Measurements from ENCODE around the gene POU2F2. TPM values are rescaled to one million over a fixed set of nuclear protein-coding genes. Genes with fewer than 3 reads are reported as not detected.

Gene POU2F2
- polyA plus RNA-seq, 2 of the 4 experiments (the other 2 are of a cell fraction) = 0.16 to 0.28 TPM

- ChIA-PET CTCF (interaction anchor here (0.6 to 25.7 kb wide), 9 partner anchors 9 to 201 kb away, joined by 3 to 344 read pairs (median 9); partner anchors contain the start of genes ATP1A3, DEDD2 and RABAC1), POLR2A (interaction anchor here (0.6 kb wide), 1 partner anchor 1433 kb away, joined by 3 read pairs; no protein-coding TSS in a partner anchor)
- Histone ChIP-seq H3K27ac (no peak overlapping the region), H3K4me3 (no peak overlapping the region), H3K4me2 (no peak overlapping the region), H3K4me1 (peaks cover 5% of the 10 kb centered on the region; the same call in 1 of the 3 replicates), H3K9me3 (no peaks in the 10 kb centered on the region)
- TF ChIP-seq EP300 (IDR thresholded peaks at IDR 0.05) (no peak), TP53 (CRISPR knock-in tag; IDR thresholded peaks at IDR 0.05) (no peak), JUNB (IDR thresholded peaks at IDR 0.05) (no peak), ZNF302 (CRISPR knock-in tag; IDR thresholded peaks at IDR 0.05) (no peak), RNF2 (IDR thresholded peaks at IDR 0.05; ENCODE audit: borderline replicate concordance, low read depth) (no peak), MAX (IDR thresholded peaks at IDR 0.05) (no peak), BHLHE40 (IDR thresholded peaks at IDR 0.05; ENCODE audit: low read depth, low read length) (no peak), CTCF (IDR thresholded peaks at IDR 0.05) (no peak), ESRRA (IDR thresholded peaks at IDR 0.05; ENCODE audit: borderline replicate concordance, low read length) (no peak), POLR2AphosphoS2 (conservative IDR thresholded peaks at IDR 0.05; ENCODE audit: low read length) (no peak), GATA3 (IDR thresholded peaks at IDR 0.05; ENCODE audit: borderline replicate concordance) (no peak), NFE2L2 (conservative IDR thresholded peaks at IDR 0.05; ENCODE audit: low read length) (no peak), HES2 (IDR thresholded peaks at IDR 0.05) (no peak), POLR2A (IDR thresholded peaks at IDR 0.05; ENCODE audit: low read length) (no peak), FOSL2 (IDR thresholded peaks at IDR 0.05) (no peak), FOSL2 (CRISPR knock-in tag; IDR thresholded peaks at IDR 0.05) (no peak), MAFK (IDR thresholded peaks at IDR 0.05; ENCODE audit: partially characterized antibody) (no peak), ZSCAN20 (CRISPR knock-in tag; IDR thresholded peaks at IDR 0.05) (no peak), HOXA7 (CRISPR knock-in tag; IDR thresholded peaks at IDR 0.05) (no peak)
- TF ChIP-seq, protein P1, sequence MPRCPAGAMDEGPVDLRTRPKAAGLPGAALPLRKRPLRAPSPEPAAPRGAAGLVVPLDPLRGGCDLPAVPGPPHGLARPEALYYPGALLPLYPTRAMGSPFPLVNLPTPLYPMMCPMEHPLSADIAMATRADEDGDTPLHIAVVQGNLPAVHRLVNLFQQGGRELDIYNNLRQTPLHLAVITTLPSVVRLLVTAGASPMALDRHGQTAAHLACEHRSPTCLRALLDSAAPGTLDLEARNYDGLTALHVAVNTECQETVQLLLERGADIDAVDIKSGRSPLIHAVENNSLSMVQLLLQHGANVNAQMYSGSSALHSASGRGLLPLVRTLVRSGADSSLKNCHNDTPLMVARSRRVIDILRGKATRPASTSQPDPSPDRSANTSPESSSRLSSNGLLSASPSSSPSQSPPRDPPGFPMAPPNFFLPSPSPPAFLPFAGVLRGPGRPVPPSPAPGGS (IDR thresholded peaks at IDR 0.05) = no peak
- TF ChIP-seq, protein P2, sequence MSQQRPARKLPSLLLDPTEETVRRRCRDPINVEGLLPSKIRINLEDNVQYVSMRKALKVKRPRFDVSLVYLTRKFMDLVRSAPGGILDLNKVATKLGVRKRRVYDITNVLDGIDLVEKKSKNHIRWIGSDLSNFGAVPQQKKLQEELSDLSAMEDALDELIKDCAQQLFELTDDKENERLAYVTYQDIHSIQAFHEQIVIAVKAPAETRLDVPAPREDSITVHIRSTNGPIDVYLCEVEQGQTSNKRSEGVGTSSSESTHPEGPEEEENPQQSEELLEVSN (IDR thresholded peaks at IDR 0.05; ENCODE audit: borderline replicate concordance, low read depth) = no peak
- 57% methylated on average over 5 of the region's 5 CpGs for WGBS (ENCODE audit: missing lambda C conversion rate)
- no peak for DNase-seq (ENCODE audit: low read depth in 1 of 2, low spot score in 1 of 2)
- no peak for FAIRE-seq
- no peak for ATAC-seq
Measured at GRCh38 chr19:42037649-42038048, 94.6 kb downstream of the POU2F2 start.

Small RNA genes lying within 50 kb of the gene (small RNA-seq; reads per million reads assigned to genes)
- 0 reads per million in 6 experiments for gene MIR4323

Other genes with a start within 250 kb of the POU2F2 start
- 34.5 and 38.0 TPM in 2 replicates for gene ARHGEF1, start 249.3 kb downstream of the POU2F2 start, polyA plus RNA-seq (2011; rRNA removed)
- gene ARHGEF1, start 249.3 kb downstream of the POU2F2 start, polyA plus RNA-seq (2017; fragmentation: RNase III; extraction: RNeasy Plus Mini Kit Qiagen cat#74134 plus additional on column Dnase treatment) = 71.5 to 92.9 TPM (median 84.2 TPM) in 3 replicates
- gene ERFL, start 204.0 kb downstream of the POU2F2 start, polyA plus RNA-seq (2011; rRNA removed) = 0.19 and 0.21 TPM in 2 replicates
- gene ERFL, start 204.0 kb downstream of the POU2F2 start, polyA plus RNA-seq (2017; fragmentation: RNase III; extraction: RNeasy Plus Mini Kit Qiagen cat#74134 plus additional on column Dnase treatment) = 0.10 to 0.20 TPM (median 0.15 TPM) in 3 replicates
- 117 and 137 TPM in 2 replicates for gene RABAC1, start 173.1 kb downstream of the POU2F2 start, polyA plus RNA-seq (2011; rRNA removed)
- gene RABAC1, start 173.1 kb downstream of the POU2F2 start, polyA plus RNA-seq (2017; fragmentation: RNase III; extraction: RNeasy Plus Mini Kit Qiagen cat#74134 plus additional on column Dnase treatment) = 199 to 247 TPM (median 246 TPM) in 3 replicates
- gene ATP1A3, start 138.2 kb downstream of the POU2F2 start, polyA plus RNA-seq (2011; rRNA removed) = 0.67 and 0.69 TPM in 2 replicates
- gene ATP1A3, start 138.2 kb downstream of the POU2F2 start, polyA plus RNA-seq (2017; fragmentation: RNase III; extraction: RNeasy Plus Mini Kit Qiagen cat#74134 plus additional on column Dnase treatment) = 3.4 to 3.8 TPM (median 3.7 TPM) in 3 replicates
- gene GRIK5, start 62.2 kb downstream of the POU2F2 start, polyA plus RNA-seq (2011; rRNA removed) = 0.22 and 0.42 TPM in 2 replicates
- 0.30 to 0.54 TPM (median 0.45 TPM) in 3 replicates for gene GRIK5, start 62.2 kb downstream of the POU2F2 start, polyA plus RNA-seq (2017; fragmentation: RNase III; extraction: RNeasy Plus Mini Kit Qiagen cat#74134 plus additional on column Dnase treatment)
- gene ZNF574, start 56.3 kb downstream of the POU2F2 start, polyA plus RNA-seq (2011; rRNA removed) = 11.3 and 16.9 TPM in 2 replicates
- gene ZNF574, start 56.3 kb downstream of the POU2F2 start, polyA plus RNA-seq (2017; fragmentation: RNase III; extraction: RNeasy Plus Mini Kit Qiagen cat#74134 plus additional on column Dnase treatment) = 20.9 to 21.8 TPM (median 21.1 TPM) in 3 replicates
- gene DEDD2, start 85.2 kb upstream of the POU2F2 start, polyA plus RNA-seq (2011; rRNA removed) = 30.8 and 37.9 TPM in 2 replicates
- 39.7 to 54.1 TPM (median 43.2 TPM) in 3 replicates for gene DEDD2, start 85.2 kb upstream of the POU2F2 start, polyA plus RNA-seq (2017; fragmentation: RNase III; extraction: RNeasy Plus Mini Kit Qiagen cat#74134 plus additional on column Dnase treatment)
- gene ZNF526, start 87.9 kb upstream of the POU2F2 start, polyA plus RNA-seq (2011; rRNA removed) = 7.1 and 8.7 TPM in 2 replicates
- gene ZNF526, start 87.9 kb upstream of the POU2F2 start, polyA plus RNA-seq (2017; fragmentation: RNase III; extraction: RNeasy Plus Mini Kit Qiagen cat#74134 plus additional on column Dnase treatment) = 12.2 to 12.9 TPM (median 12.6 TPM) in 3 replicates
- 55.2 and 79.7 TPM in 2 replicates for gene GSK3A, start 110.2 kb upstream of the POU2F2 start, polyA plus RNA-seq (2011; rRNA removed)
- gene GSK3A, start 110.2 kb upstream of the POU2F2 start, polyA plus RNA-seq (2017; fragmentation: RNase III; extraction: RNeasy Plus Mini Kit Qiagen cat#74134 plus additional on column Dnase treatment) = 81.0 to 85.1 TPM (median 84.0 TPM) in 3 replicates
- gene ERF, start 122.7 kb upstream of the POU2F2 start, polyA plus RNA-seq (2011; rRNA removed) = 71.9 and 103 TPM in 2 replicates
- gene ERF, start 122.7 kb upstream of the POU2F2 start, polyA plus RNA-seq (2017; fragmentation: RNase III; extraction: RNeasy Plus Mini Kit Qiagen cat#74134 plus additional on column Dnase treatment) = 107 to 123 TPM (median 120 TPM) in 3 replicates
- 7.2 and 7.7 TPM in 2 replicates for gene CIC, start 136.8 kb upstream of the POU2F2 start, polyA plus RNA-seq (2011; rRNA removed)
- gene CIC, start 136.8 kb upstream of the POU2F2 start, polyA plus RNA-seq (2017; fragmentation: RNase III; extraction: RNeasy Plus Mini Kit Qiagen cat#74134 plus additional on column Dnase treatment) = 46.8 to 56.4 TPM (median 53.1 TPM) in 3 replicates
- gene PRR19, start 169.7 kb upstream of the POU2F2 start, polyA plus RNA-seq (2011; rRNA removed) = 1.1 and 1.3 TPM in 2 replicates
- gene PRR19, start 169.7 kb upstream of the POU2F2 start, polyA plus RNA-seq (2017; fragmentation: RNase III; extraction: RNeasy Plus Mini Kit Qiagen cat#74134 plus additional on column Dnase treatment) = 3.4 to 4.5 TPM (median 4.2 TPM) in 3 replicates
- 79.7 and 101 TPM in 2 replicates for gene PAFAH1B3, start 170.2 kb upstream of the POU2F2 start, polyA plus RNA-seq (2011; rRNA removed)
- gene PAFAH1B3, start 170.2 kb upstream of the POU2F2 start, polyA plus RNA-seq (2017; fragmentation: RNase III; extraction: RNeasy Plus Mini Kit Qiagen cat#74134 plus additional on column Dnase treatment) = 135 to 151 TPM (median 144 TPM) in 3 replicates
- gene TMEM145, start 180.9 kb upstream of the POU2F2 start, polyA plus RNA-seq (2011; rRNA removed) = 0.71 and 1.8 TPM in 2 replicates
- gene TMEM145, start 180.9 kb upstream of the POU2F2 start, polyA plus RNA-seq (2017; fragmentation: RNase III; extraction: RNeasy Plus Mini Kit Qiagen cat#74134 plus additional on column Dnase treatment) = 3.6 to 5.1 TPM (median 4.3 TPM) in 3 replicates
- 8.9 and 10.4 TPM in 2 replicates for gene MEGF8, start 193.2 kb upstream of the POU2F2 start, polyA plus RNA-seq (2011; rRNA removed)
- 22.4 to 27.2 TPM (median 25.8 TPM) in 3 replicates for gene MEGF8, start 193.2 kb upstream of the POU2F2 start, polyA plus RNA-seq (2017; fragmentation: RNase III; extraction: RNeasy Plus Mini Kit Qiagen cat#74134 plus additional on column Dnase treatment)